Measurements from ENCODE around the gene LRRC7.
A peak's percentile ranks its signal among the peaks of the same experiment; 100 is the strongest.

The LRRC7 gene

DNA sequence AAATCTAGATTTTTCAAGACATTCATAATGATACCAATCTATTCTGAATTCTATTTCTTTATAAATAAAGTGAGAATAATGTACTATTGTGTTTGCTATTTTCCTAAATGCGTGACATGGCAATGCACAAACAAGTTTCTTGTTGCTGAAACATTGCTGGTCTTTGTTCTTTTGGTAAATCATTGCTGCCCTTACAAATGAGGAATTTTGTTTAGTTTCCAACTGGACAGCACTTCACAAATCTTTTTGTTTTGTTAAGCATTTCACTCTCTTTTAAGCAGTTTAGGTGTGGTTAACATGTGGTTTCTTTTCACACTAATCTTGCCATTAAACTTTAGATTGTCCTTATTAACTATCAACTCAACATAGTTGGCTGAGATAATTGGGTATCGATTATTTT, 94.6 kb downstream of the LRRC7 start:
- TF ChIP-seq, protein P1, sequence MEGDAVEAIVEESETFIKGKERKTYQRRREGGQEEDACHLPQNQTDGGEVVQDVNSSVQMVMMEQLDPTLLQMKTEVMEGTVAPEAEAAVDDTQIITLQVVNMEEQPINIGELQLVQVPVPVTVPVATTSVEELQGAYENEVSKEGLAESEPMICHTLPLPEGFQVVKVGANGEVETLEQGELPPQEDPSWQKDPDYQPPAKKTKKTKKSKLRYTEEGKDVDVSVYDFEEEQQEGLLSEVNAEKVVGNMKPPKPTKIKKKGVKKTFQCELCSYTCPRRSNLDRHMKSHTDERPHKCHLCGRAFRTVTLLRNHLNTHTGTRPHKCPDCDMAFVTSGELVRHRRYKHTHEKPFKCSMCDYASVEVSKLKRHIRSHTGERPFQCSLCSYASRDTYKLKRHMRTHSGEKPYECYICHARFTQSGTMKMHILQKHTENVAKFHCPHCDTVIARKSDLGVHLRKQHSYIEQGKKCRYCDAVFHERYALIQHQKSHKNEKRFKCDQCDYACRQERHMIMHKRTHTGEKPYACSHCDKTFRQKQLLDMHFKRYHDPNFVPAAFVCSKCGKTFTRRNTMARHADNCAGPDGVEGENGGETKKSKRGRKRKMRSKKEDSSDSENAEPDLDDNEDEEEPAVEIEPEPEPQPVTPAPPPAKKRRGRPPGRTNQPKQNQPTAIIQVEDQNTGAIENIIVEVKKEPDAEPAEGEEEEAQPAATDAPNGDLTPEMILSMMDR (conservative IDR thresholded peaks at IDR 0.05), result no peak
- TF ChIP-seq ZFX (IDR thresholded peaks at IDR 0.05), result no peak
- no peak overlapping the region for H3K27ac ChIP-seq

DNA sequence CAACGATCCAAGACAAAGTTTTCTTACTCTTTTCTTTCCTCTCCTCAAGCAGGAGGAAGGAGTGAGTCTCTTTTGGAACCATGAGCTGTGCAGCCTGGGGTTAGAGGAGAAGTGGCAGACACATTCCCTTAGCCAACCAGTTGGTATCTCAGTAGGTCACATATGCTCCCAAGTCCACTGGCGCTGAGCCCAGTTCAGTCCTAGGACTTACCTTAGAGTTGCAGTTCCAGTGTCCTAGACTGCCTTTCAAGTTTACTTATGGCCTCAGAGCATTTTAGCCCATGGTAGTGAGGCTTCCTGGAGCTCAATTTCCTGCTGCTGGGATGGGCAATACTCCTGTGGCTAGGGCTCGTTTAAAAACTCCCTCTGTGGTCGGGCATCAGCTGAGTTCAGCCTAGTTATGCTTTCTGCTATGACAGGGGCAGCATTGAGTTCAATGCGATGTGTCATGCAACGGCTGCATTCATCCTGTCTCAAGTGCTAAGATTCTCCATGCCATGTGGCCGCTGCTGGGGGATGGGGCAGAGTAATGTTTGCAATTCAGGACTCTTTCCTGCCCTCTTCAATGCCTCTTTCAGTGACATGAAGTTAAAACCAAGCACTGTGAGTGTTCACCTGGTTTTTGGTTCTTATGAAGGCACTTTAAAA, 103.8 kb downstream of the LRRC7 start:
- TF ChIP-seq, protein P1 (conservative IDR thresholded peaks at IDR 0.05), result no peak
- no peak for TF ChIP-seq ZFX (IDR thresholded peaks at IDR 0.05)

DNA sequence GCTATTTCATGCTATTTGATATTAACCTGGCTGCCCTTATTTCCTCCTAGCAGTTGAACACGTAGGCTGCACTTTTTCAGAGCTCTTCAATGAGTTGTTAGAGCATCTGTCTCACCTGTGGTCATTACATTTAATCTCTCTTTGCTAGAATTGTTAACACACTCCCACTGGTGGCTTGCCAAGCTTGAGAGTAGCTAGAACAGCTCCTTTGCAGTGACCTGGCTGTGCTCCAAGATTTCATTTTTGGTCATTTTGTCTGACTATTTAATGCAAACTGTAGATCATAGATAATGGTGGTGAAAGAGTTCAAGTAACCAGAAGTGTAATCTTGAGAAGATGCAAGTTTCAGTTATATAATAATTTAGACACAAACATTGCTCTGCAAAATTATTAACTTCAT, 105.6 kb downstream of the LRRC7 start:
- TF ChIP-seq ZFX (IDR thresholded peaks at IDR 0.05), result no peak
- TF ChIP-seq, protein P1 (conservative IDR thresholded peaks at IDR 0.05), result no peak
- no peak overlapping the region for H3K27ac ChIP-seq

More for the DNA sequence above, 103.8 kb downstream of the LRRC7 start:
- H3K27ac ChIP-seq, result no peak overlapping the region

- no peak overlapping the region for H3K27ac ChIP-seq
- no peak for TF ChIP-seq ZFX (IDR thresholded peaks at IDR 0.05)
- TF ChIP-seq, protein P1 (conservative IDR thresholded peaks at IDR 0.05), result no peak
Observed at GRCh38 chr1:69679965-69680364, 112.2 kb downstream of the LRRC7 start.

DNA sequence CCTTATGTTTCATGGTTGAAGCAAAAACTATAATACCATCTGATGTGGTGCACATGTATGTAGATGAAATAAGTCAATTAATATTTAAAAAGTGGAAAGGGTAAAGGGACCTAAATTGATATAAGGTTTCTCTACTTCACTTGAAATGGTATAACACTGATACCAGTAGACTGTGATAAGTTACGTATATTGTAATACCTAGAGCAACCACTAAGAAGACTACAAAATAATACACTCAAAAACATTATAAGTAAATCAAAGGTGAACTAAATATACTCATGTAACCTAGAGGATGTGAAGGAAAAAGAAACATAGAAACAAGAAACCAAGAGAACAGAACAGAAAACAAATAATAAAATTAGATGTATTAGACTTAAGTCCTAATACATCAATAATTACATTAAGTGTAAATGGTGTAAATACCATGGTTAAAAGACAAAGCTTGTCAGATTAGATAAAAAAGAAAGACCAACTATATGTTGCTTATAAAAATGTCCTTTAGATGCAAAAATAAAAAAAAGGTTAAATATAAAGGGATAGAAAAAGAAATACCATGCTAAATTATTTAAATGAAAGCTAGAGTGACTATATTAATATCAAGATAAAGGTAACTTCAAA, 118.8 kb downstream of the LRRC7 start:
- no peak overlapping the region for H3K27ac ChIP-seq
- TF ChIP-seq ZFX (IDR thresholded peaks at IDR 0.05), result no peak
- TF ChIP-seq, protein P1 (conservative IDR thresholded peaks at IDR 0.05), result peak; percentile 20; the same call in 1 of the 2 replicates

DNA sequence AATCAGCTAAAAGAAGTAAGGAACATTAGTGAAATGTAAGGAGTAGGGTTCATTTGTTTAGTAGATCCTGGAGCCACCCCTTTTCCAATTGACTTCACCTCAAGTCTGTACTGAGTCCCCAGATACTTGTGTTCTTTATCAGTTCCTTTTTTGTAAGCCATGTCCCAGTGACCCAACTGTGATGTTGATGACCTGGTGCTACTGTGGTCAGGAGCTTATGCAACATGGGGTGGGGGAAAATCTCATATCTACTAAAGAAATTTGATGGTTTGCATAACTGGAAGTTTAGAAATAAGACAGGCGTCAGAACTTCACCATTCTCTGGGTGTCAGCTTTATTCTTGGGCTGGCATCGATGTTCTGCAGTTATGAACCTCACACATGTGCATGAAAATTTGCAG, 120.5 kb downstream of the LRRC7 start:
- H3K27ac ChIP-seq, result no peak overlapping the region
- no peak for TF ChIP-seq ZFX (IDR thresholded peaks at IDR 0.05)
- TF ChIP-seq, protein P1 (conservative IDR thresholded peaks at IDR 0.05), result no peak

- no peak overlapping the region for H3K27ac ChIP-seq
- TF ChIP-seq, protein P1 (conservative IDR thresholded peaks at IDR 0.05), result no peak
- TF ChIP-seq ZFX (IDR thresholded peaks at IDR 0.05), result no peak
Observed at GRCh38 chr1:69691179-69691578, 123.5 kb downstream of the LRRC7 start.

Data from C4-2B (cell line).